VCaP (cell line): ENCODE measurements around the gene FNIP1.

Source experiments
- H3K27ac ChIP-seq: fragments of 450-650 bp; 2 replicates; pipeline ENCODE4 v1.5.1; 2017
- TF ChIP-seq, protein P1 (sequence below): fragments of 450-650 bp; conservative IDR thresholded peaks from 2 replicates; pipeline ENCODE4 v1.5.1; 2017; ENCODE audit warnings: mild to moderate bottlenecking, moderate library complexity

FNIP1 gene

DNA sequence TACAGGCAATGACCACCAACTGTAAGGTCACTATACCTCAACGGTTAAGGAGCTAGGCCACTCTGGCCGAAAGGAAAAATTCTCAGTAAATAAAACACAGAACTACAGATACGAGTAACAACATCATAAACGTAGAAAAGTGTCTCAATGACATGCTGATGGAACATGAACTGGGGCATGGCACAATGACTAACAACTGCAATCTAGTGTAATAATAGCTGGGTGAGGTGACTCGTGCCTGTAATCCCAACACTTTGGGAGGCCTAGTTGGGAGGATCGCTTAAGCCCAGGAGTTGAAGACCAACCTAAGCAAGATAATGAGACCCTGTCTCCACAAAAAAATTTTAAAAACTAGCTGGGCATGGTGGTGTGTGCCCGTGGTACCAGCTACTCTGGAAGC, 152.0 kb downstream of the FNIP1 start:
- H3K27ac ChIP-seq, result no peak overlapping the region
- TF ChIP-seq, protein P1, sequence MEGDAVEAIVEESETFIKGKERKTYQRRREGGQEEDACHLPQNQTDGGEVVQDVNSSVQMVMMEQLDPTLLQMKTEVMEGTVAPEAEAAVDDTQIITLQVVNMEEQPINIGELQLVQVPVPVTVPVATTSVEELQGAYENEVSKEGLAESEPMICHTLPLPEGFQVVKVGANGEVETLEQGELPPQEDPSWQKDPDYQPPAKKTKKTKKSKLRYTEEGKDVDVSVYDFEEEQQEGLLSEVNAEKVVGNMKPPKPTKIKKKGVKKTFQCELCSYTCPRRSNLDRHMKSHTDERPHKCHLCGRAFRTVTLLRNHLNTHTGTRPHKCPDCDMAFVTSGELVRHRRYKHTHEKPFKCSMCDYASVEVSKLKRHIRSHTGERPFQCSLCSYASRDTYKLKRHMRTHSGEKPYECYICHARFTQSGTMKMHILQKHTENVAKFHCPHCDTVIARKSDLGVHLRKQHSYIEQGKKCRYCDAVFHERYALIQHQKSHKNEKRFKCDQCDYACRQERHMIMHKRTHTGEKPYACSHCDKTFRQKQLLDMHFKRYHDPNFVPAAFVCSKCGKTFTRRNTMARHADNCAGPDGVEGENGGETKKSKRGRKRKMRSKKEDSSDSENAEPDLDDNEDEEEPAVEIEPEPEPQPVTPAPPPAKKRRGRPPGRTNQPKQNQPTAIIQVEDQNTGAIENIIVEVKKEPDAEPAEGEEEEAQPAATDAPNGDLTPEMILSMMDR, result no peak

DNA sequence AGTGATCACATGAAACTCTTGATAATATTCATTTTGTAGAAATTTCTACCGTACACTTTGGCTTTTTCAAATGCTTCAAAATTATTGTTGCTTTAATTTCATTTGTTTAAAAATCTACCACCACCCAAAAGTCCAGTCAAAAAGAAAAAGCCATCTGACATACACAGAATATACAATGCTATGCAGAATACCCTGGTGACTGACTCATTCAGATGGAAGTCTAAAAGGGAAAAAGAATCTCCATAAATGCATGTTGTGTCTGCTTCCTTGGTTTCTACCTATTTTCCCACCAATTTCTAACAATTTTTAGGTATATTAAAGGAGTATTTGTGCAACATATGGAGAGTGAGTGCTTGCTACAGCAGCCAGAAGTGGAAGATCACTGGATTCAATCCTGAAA, 152.4 kb downstream of the FNIP1 start:
- TF ChIP-seq, protein P1, result no peak
- H3K27ac ChIP-seq, result no peak overlapping the region

DNA sequence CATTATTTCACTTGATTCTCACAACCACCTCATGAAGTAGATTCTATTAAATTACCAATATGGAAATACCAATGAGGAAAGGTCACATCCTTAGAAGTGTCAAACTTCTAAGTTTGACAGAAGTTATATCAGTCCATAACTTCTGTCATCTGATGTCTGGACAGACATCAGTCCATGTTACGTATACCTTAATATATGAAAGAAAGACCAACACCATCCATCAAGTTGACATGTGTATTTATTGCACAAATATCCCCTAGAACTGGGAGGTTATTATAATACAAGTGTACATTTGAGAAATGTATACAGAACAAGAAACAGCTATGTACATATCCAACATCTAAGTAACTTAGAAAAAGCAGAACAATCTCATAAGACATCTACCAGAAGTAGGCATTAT, 155.3 kb downstream of the FNIP1 start:
- no peak overlapping the region for H3K27ac ChIP-seq
- TF ChIP-seq, protein P1, result no peak

DNA sequence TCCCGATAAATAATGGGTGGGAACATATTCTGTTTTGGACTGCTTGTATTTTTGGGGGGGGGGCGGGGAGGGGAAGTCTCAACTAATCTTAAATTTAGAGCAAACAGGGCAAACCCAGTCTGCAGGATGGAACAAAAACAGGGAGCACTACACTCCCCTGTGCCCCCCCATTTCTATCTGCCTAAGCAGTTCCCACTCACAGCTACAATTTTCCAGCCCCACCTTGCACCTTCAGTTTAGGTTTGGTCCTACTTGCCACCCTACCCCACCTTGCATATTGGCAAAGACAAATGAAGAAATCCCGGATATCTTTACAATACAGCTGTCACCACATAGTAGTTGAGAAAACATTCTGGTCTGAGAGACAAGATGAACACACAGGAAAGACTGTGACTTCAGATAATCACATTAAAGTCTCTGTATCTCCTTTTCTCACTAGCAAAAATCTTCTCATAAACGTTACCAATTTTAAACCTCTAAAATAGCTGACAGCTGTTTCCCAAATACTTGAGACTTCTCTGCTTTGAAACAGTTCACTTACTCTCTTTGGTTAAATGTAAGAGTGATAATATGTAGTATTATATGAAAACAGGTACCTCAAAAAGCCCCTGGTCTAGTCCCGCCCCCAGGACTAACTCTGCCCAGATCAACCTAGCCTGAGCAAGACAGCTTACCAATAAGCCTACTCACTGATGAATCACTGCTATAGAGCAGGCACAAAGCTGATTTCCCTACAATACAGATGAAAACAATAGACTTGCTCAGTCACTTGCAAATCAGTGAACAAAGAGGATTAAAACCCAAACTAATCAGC, 156.6 kb downstream of the FNIP1 start:
- TF ChIP-seq, protein P1, result no peak
- no peak overlapping the region for H3K27ac ChIP-seq

DNA sequence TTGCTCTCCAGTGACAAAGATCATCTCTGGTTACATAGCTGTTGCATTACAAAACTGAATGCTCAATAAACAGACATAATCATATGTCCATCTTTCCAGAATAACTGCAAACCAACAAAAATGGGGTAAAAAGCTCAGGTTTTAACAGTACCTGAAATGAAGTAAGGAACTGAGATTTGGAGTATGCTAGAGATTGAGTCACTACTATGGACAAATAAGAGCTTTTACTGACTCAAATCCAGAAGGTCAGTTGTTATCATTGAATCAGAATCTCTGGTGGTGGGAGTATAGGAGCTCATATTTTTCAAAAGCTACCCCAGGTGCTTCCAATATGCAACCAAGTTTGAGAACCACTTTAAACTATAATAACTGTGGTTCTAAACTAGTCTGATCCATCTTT, 157.7 kb downstream of the FNIP1 start:
- no peak overlapping the region for H3K27ac ChIP-seq
- TF ChIP-seq, protein P1, result no peak

DNA sequence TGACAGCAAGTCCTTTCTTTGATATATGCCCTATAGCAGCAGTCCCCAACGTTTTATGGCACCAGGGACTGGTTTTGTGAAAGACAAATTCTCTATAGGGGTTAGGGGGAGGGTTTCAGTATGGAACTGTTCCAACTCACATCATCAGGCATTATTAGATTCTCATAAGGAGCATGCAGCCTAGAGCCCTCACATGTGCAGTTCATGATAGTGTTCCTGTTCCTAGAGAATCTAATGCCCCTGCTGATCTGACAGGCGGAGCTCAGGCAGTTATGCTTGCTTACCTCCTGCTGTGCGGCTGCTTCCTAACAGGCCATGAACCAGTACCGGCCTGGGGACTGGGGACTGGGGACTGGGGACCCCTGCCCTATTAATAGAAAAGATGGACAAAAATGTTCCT, 159.1 kb downstream of the FNIP1 start:
- no peak overlapping the region; the same call in 1 of the 2 replicates for H3K27ac ChIP-seq
- TF ChIP-seq, protein P1, result no peak

DNA sequence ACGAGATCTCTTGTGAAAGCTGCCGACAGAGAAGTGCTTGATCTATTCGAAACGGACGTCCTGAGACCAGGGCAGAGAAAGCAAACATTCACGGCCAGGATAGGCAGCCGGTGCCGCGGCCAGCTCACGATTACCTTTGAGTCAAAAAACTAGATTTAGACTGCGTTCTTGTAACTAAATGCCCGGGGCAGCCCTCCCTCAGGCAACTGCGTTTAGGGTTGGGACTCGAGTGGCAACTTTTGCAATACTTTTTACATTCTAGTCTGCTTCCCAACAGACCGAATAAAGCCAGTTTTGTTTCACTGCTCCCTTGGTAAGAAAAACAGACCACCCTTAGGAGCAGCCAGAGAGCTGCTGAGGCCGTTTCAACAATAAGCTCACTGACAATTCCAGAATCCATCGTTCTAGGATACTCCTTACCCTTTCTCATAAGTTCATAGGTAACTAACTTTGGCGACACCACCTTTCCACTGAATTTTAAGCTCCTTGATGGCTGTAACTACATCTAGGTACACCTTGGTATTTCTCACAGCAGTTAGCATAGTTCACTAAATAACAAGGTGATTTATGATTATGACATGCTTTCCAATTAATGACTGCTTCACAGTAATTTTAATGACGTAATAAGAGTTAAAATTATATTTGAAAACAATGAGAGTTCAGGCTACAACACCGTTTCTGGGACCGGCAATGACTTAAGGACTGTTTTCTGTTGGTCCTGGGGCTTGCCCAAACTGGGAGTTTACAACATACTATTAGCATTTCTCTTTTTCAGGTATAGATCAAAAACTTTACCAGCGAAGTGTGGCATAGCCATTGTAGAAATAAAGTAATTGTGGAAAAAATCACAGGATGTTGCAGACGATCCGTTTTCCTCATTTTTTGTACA, 160.9 kb downstream of the FNIP1 start:
- peak overlapping the region; percentile 99 for H3K27ac ChIP-seq
- TF ChIP-seq, protein P1, result no peak
